Lung (tissue), 12 donors: ENCODE measurements around the gene KCNMB2. TPM values are rescaled to one million over a fixed set of nuclear protein-coding genes. Genes with fewer than 3 reads are reported as not detected.

Experiments
- ATAC-seq: fragments of 200-7000 bp; cut with Tn5 transposase; one replicate; pipeline ENCODE4 v1.9.1; 2020; ENCODE audit warnings: moderate number of reproducible peaks; ENCODE audit not compliant: insufficient read depth, low FRiP score
- DNase-seq, 3 donors: peaks; one replicate each; pipeline ENCODE4 v3.0.0-alpha.2; 2013 to 2017
- H3K27ac ChIP-seq, 2 donors: one replicate each; pipeline ENCODE4 v1.5.1; 2013; ENCODE audit warnings: mild to moderate bottlenecking in 2 of 2, moderate library complexity in 2 of 2, control low read depth in 1 of 2, inconsistent platforms in 1 of 2, low read depth in 1 of 2, low read length in 1 of 2
- H3K27me3 ChIP-seq, 3 donors: one replicate each; pipeline ENCODE4 v1.5.1; 2013; ENCODE audit warnings: low read length in 2 of 3; ENCODE audit not compliant: control insufficient read depth in 3 of 3, insufficient read depth in 3 of 3
- H3K36me3 ChIP-seq, 4 donors: one replicate each; pipeline ENCODE4 v1.5.1; 2013; ENCODE audit warnings: low read length in 4 of 4, mild to moderate bottlenecking in 1 of 4, moderate library complexity in 1 of 4; ENCODE audit not compliant: control insufficient read depth in 4 of 4, insufficient read depth in 4 of 4
- H3K4me1 ChIP-seq, 5 donors: one replicate each; pipeline ENCODE4 v1.5.1; 2013; ENCODE audit warnings: low read length in 5 of 5, mild to moderate bottlenecking in 2 of 5, moderate library complexity in 1 of 5; ENCODE audit not compliant: control insufficient read depth in 5 of 5, insufficient read depth in 5 of 5
- H3K4me3 ChIP-seq: one replicate; pipeline ENCODE4 v1.5.1; 2013; ENCODE audit warnings: mild to moderate bottlenecking, control low read depth, moderate library complexity
- H3K9ac ChIP-seq, 2 donors: one replicate each; pipeline ENCODE4 v1.5.1; 2013; ENCODE audit warnings: low read length in 2 of 2, control low read depth in 1 of 2; ENCODE audit not compliant: insufficient read depth in 1 of 2
- H3K9me3 ChIP-seq, 4 donors: one replicate each; pipeline ENCODE4 v1.5.1; 2013; ENCODE audit warnings: low read length in 3 of 4, mild to moderate bottlenecking in 1 of 4, moderate library complexity in 1 of 4; ENCODE audit not compliant: control insufficient read depth in 4 of 4, insufficient read depth in 3 of 4
- CTCF ChIP-seq: IDR thresholded peaks from 2 replicates; pipeline ENCODE4 v1.5.1; 2012; ENCODE audit warnings: mild to moderate bottlenecking; ENCODE audit errors: control extremely low read depth, extremely low read depth
- WGBS, 2 donors: extraction: QIAGEN DNeasy Blood & Tissue Kit; methylation state at CpG; one replicate each; pipeline ENCODE4 v1.1.7; 2013; 5-methylcytosine and 5-hydroxymethylcytosine counted together
- polyA plus RNA-seq, 2 donors: library from polyadenylated mRNA; stranded (reverse); fragments of 200-250 nt; gene quantifications; one replicate each; pipeline ENCODE4 v1.2.1, GENCODE V29; 2013
- total RNA-seq, 2 donors: library from RNA; depleted of rRNA in 1 of 2; stranded (reverse); fragments of >200 nt in 1 of 2; gene quantifications; one replicate each; pipeline ENCODE4 v1.2.1, GENCODE V29; 2014 to 2021
- donor health status: control.
- donor health status: control.
- donor health status: Bipolar disorder and iron deficiency.
- donor health status: healthy.
- donor health status: DM: yes; HTN: yes; CAD: no.

KCNMB2 gene
- total and polyA plus RNA-seq, 4 donors: 0.62 to 12.2 (median 1.2) TPM

DNA sequence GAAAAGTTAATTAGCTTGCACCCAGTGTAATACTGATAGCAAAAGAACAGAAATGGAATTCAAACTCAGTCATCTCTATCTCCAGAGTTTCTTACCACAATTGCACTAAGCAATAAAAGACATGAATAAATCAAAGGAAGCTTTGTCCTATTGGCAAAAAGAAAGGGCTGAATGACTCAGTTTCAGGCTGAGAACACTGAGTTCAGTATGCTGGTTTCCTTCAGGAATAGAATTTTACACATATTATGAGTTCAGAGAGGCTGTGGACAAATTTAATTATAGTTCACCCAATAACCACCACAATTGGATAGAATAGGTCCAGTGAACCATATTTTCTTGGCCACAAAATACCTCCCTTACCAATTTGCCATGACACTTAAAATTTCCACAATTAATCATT is 249.7 kb downstream of the KCNMB2 start:
- no peak for TF ChIP-seq CTCF
- no peaks in the 10 kb centered on the region for H3K36me3 ChIP-seq
- H3K27ac ChIP-seq: no peak overlapping the region
- H3K27me3 ChIP-seq: no peaks in the 10 kb centered on the region
- H3K4me3 ChIP-seq: no peak overlapping the region
- H3K9ac ChIP-seq: no peak overlapping the region
- peaks cover 0 to 4% (median 1%) of the 10 kb centered on the region in 4 donors for H3K9me3 ChIP-seq
- DNase-seq (no peak), ATAC-seq (no peak)
- no peaks in the 10 kb centered on the region for H3K4me1 ChIP-seq

DNA sequence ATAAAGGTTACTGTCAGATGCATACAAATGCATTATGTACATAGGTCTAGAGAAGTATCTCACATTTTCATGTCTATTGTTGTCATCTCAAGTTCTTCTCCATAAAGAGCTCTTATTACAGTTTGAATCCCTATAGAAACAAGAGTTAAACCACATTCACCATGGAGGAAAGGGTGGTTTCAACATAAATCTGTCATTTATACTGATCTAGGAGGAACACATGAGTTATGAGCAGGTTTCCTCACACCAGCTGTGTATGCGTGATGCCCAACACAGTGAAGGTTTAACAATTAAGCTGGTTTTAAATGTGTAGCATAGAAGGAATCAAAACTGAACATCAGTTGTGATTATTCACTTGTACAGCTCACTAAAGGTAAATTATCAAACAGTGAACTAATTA is 251.7 kb downstream of the KCNMB2 start:
- Histone ChIP-seq H3K27ac (no peak overlapping the region), H3K4me1 (no peaks in the 10 kb centered on the region), H3K9ac (no peak overlapping the region), H3K9me3 (peaks cover 0 to 6% (median 1%) of the 10 kb centered on the region in 4 donors), H3K4me3 (no peak overlapping the region), H3K36me3 (no peaks in the 10 kb centered on the region), H3K27me3 (no peaks in the 10 kb centered on the region)
- no peak for DNase-seq
- no peak for TF ChIP-seq CTCF
- ATAC-seq: no peak
- 13 to 64% methylated on average over 1 of the region's 1 CpG for WGBS, 2 donors

DNA sequence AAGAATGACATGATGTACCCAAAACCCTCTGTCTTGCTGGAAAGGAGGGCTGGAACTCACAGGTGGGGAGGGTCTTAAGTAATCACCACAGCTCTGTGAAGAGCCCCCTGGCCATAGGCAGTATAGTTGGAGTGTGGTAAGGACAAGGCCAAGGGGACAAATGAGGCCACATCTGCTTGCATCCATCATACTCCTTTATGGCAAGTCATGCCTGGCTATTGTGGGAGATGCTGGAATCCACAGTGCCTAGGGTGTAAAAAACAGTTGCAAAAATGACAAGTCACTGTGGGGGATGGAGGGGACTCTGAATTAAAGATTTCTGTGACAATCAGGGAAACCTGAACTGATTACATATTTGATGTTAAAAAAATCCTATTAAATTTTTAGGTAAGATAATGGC is 258.5 kb downstream of the KCNMB2 start:
- no peak for TF ChIP-seq CTCF
- Histone ChIP-seq H3K9me3 (peaks cover 0 to 10% (median 1%) of the 10 kb centered on the region in 4 donors), H3K9ac (no peak overlapping the region), H3K27me3 (no peaks in the 10 kb centered on the region), H3K4me1 (no peaks in the 10 kb centered on the region), H3K27ac (no peak overlapping the region), H3K4me3 (no peak overlapping the region), H3K36me3 (no peaks in the 10 kb centered on the region)
- no peak for DNase-seq
- no peak for ATAC-seq

GRCh38 chr3:178795349-178795748 is 259.1 kb downstream of the KCNMB2 start:
- H3K9me3 ChIP-seq: peaks cover 0 to 8% (median under 1%) of the 10 kb centered on the region in 4 donors
- WGBS, 2 donors: 74 to 86% methylated on average over 2 of the region's 2 CpGs

More at GRCh38 chr3:178795349-178795748, 259.1 kb downstream of the KCNMB2 start:
- ATAC-seq: no peak
- H3K27ac ChIP-seq: no peak overlapping the region
- no peaks in the 10 kb centered on the region for H3K36me3 ChIP-seq
- H3K9ac ChIP-seq: no peak overlapping the region
- DNase-seq: no peak
- no peak for TF ChIP-seq CTCF
- H3K4me3 ChIP-seq: no peak overlapping the region
- H3K27me3 ChIP-seq: no peaks in the 10 kb centered on the region
- H3K4me1 ChIP-seq: no peaks in the 10 kb centered on the region
